A549 (cell line): ENCODE results near the gene B4GALT2. TPM values are rescaled to one million over a fixed set of nuclear protein-coding genes. Genes with fewer than 3 reads are reported as not detected.
A peak's percentile ranks its signal among the peaks of the same experiment; 100 is the strongest.

ENCODE experiments used
- ATOH8 ChIP-seq: fragments of 250-450 bp; sonication (Bioruptor Pico); IDR thresholded peaks from 2 replicates; pipeline ENCODE4 v1.5.0; 2020; ENCODE audit warnings: low read depth, mild to moderate bottlenecking, moderate library complexity
- BCL3 ChIP-seq: fragments of >200 bp; sonication (Bioruptor Twin); formaldehyde crosslinking; IDR thresholded peaks from 3 replicates; pipeline ENCODE4 v1.6.1; 2016
- BHLHE40 ChIP-seq: IDR thresholded peaks from 2 replicates; pipeline ENCODE4 v1.6.1; 2012; ENCODE audit warnings: low read depth, low read length, inconsistent platforms
- CBX8 ChIP-seq: fragments of 200-600 bp; sonication (generic); IDR thresholded peaks from 2 replicates; pipeline ENCODE4 v1.6.1; 2016
- CHD2 ChIP-seq: fragments of 150-350 bp; IDR thresholded peaks from 2 replicates; pipeline ENCODE4 v1.6.1; 2014; ENCODE audit warnings: low read length; ENCODE audit not compliant: partially characterized antibody
- E2F6 ChIP-seq: IDR thresholded peaks from 2 replicates; pipeline ENCODE4 v1.6.1; 2012; ENCODE audit warnings: low read depth, borderline replicate concordance
- EHF ChIP-seq: fragments of 250-450 bp; sonication (Bioruptor Pico); IDR thresholded peaks from 2 replicates; pipeline ENCODE4 v1.5.0; 2020; ENCODE audit warnings: mild to moderate bottlenecking
- EP300 ChIP-seq, 2 experiments: fragments of >200 bp; sonication (Bioruptor Twin); formaldehyde crosslinking; IDR thresholded peaks; 2 replicates in 1 of 2; 3 replicates in 1 of 2; pipeline ENCODE4 v1.6.1; 2016 to 2017
- ESRRA ChIP-seq: fragments of 150-350 bp; IDR thresholded peaks from 2 replicates; pipeline ENCODE4 v1.6.1; 2014; ENCODE audit warnings: mild to moderate bottlenecking, low read length, borderline replicate concordance
- FOSL2 ChIP-seq, 2 experiments: fragments of 450-650 bp in 1 of 2; fragments of >200 bp in 1 of 2; sonication (Bioruptor Twin) in 1 of 2; formaldehyde crosslinking; IDR thresholded peaks; 2 replicates each; pipeline versions ENCODE4 v1.5.0 to v1.6.1; 2016 to 2020; ENCODE audit warnings: mild to moderate bottlenecking in 1 of 2, moderate library complexity in 1 of 2
- GATA3 ChIP-seq: IDR thresholded peaks from 2 replicates; pipeline ENCODE4 v1.6.1; 2012; ENCODE audit warnings: borderline replicate concordance
- HES2 ChIP-seq: fragments of >200 bp; sonication (Bioruptor Twin); formaldehyde crosslinking; IDR thresholded peaks from 2 replicates; pipeline ENCODE4 v1.6.1; 2016
- HEYL ChIP-seq: fragments of 250-450 bp; sonication (Bioruptor Pico); IDR thresholded peaks from 2 replicates; pipeline ENCODE4 v1.8.0; 2021; ENCODE audit warnings: mild to moderate bottlenecking, moderate library complexity
- HOXB13 ChIP-seq: fragments of 250-450 bp; sonication (Bioruptor Pico); IDR thresholded peaks from 2 replicates; pipeline ENCODE4 v1.5.0; 2020; ENCODE audit warnings: low read depth, mild to moderate bottlenecking, moderate library complexity
- HOXB5 ChIP-seq: fragments of 250-450 bp; sonication (Bioruptor Pico); IDR thresholded peaks from 2 replicates; pipeline ENCODE4 v1.5.0; 2020; ENCODE audit warnings: mild to moderate bottlenecking, moderate library complexity
- JUN ChIP-seq, 2 experiments: fragments of >200 bp; sonication (Bioruptor Twin); formaldehyde crosslinking; IDR thresholded peaks; 2 replicates in 1 of 2; 3 replicates in 1 of 2; pipeline ENCODE4 v1.6.1; 2016 to 2017
- JUNB ChIP-seq: fragments of >200 bp; sonication (Bioruptor Twin); formaldehyde crosslinking; IDR thresholded peaks from 2 replicates; pipeline ENCODE4 v1.6.1; 2016
- MAFK ChIP-seq: fragments of 450-650 bp; IDR thresholded peaks from 2 replicates; pipeline ENCODE4 v1.6.1; 2014; ENCODE audit not compliant: partially characterized antibody
- MAZ ChIP-seq: fragments of 150-350 bp; IDR thresholded peaks from 2 replicates; pipeline ENCODE4 v1.6.1; 2014; ENCODE audit warnings: antibody characterized with exemption, low read depth, low read length, borderline replicate concordance
- MYC ChIP-seq: IDR thresholded peaks from 2 replicates; pipeline ENCODE4 v1.6.1; 2012; ENCODE audit warnings: mild to moderate bottlenecking, inconsistent platforms, low read length, improper control_type of control experiment, borderline replicate concordance
- NFE2L2 ChIP-seq: fragments of 150-350 bp; conservative IDR thresholded peaks from 2 replicates; pipeline ENCODE4 v1.6.1; 2014; ENCODE audit warnings: low read length
- NR3C1 ChIP-seq: fragments of >200 bp; sonication (Bioruptor Twin); formaldehyde crosslinking; IDR thresholded peaks from 3 replicates; pipeline ENCODE4 v1.6.1; 2017
- PBX3 ChIP-seq: IDR thresholded peaks from 2 replicates; pipeline ENCODE4 v1.6.1; 2012
- PHF8 ChIP-seq: fragments of 200-600 bp; sonication (generic); IDR thresholded peaks from 2 replicates; pipeline ENCODE4 v1.6.1; 2016; ENCODE audit warnings: low read depth, mild to moderate bottlenecking, antibody characterized with exemption, moderate library complexity, borderline replicate concordance
- POLR2A ChIP-seq: IDR thresholded peaks from 2 replicates; pipeline ENCODE4 v1.6.1; 2012; ENCODE audit warnings: mild to moderate bottlenecking, low read length
- RAD21 ChIP-seq, 2 experiments: fragments of >200 bp in 1 of 2; sonication (Bioruptor Twin) in 1 of 2; formaldehyde crosslinking in 1 of 2; IDR thresholded peaks in 1 of 2; conservative IDR thresholded peaks in 1 of 2; 2 replicates in 1 of 2; 3 replicates in 1 of 2; pipeline ENCODE4 v1.6.1; 2012 to 2018; ENCODE audit warnings: inconsistent platforms in 1 of 2
- RNF2 ChIP-seq: fragments of 200-600 bp; sonication (generic); IDR thresholded peaks from 2 replicates; pipeline ENCODE4 v1.6.1; 2016; ENCODE audit warnings: low read depth, mild to moderate bottlenecking, antibody characterized with exemption, moderate library complexity, borderline replicate concordance
- SMC3 ChIP-seq: fragments of >200 bp; sonication (Bioruptor Twin); formaldehyde crosslinking; IDR thresholded peaks from 3 replicates; pipeline ENCODE4 v1.6.1; 2018; ENCODE audit warnings: inconsistent platforms
- SREBF2 ChIP-seq: fragments of 450-650 bp; IDR thresholded peaks from 2 replicates; pipeline ENCODE4 v1.6.1; 2014; ENCODE audit warnings: mild to moderate bottlenecking, moderate library complexity
- TFCP2L1 ChIP-seq: fragments of 250-450 bp; sonication (Bioruptor Pico); IDR thresholded peaks from 2 replicates; pipeline ENCODE4 v1.5.0; 2021; ENCODE audit warnings: mild to moderate bottlenecking
- TP53 ChIP-seq: fragments of 250-450 bp; sonication (Bioruptor Pico); IDR thresholded peaks from 2 replicates; pipeline ENCODE4 v1.5.0; 2021; ENCODE audit warnings: mild to moderate bottlenecking, moderate library complexity
- USF2 ChIP-seq: fragments of 450-650 bp; IDR thresholded peaks from 2 replicates; pipeline ENCODE4 v1.6.1; 2014; ENCODE audit warnings: antibody characterized with exemption
- ZNF302 ChIP-seq: fragments of 250-450 bp; sonication (Bioruptor Pico); IDR thresholded peaks from 2 replicates; pipeline ENCODE4 v1.9.0; 2021; ENCODE audit warnings: inconsistent platforms, mild to moderate bottlenecking, moderate library complexity
- ZSCAN20 ChIP-seq: fragments of 250-450 bp; sonication (Bioruptor Pico); IDR thresholded peaks from 2 replicates; pipeline ENCODE4 v1.8.0; 2022; ENCODE audit warnings: mild to moderate bottlenecking, moderate library complexity
- polyA plus RNA-seq, 4 experiments: library from polyadenylated mRNA; depleted of rRNA in 3 of 4; stranded (reverse); fragments of >200 nt; fragmentation: RNase III in 1 of 4; extraction: RNeasy Plus Mini Kit Qiagen cat#74134 plus additional on column Dnase treatment in 1 of 4; gene quantifications; 2 replicates in 3 of 4; 3 replicates in 1 of 4; pipeline ENCODE4 v1.2.3, GENCODE V29; 2011 to 2017

The B4GALT2 gene
- polyA plus RNA-seq, 2 of the 4 experiments (the other 2 are of a cell fraction) = 19.0 to 35.8 TPM

- peak; percentile 99 for TF ChIP-seq USF2
- TF ChIP-seq CHD2 = no peak
- TF ChIP-seq PHF8 = peak; percentile 60; the same call in 1 of the 2 replicates
- TF ChIP-seq BCL3 = no peak
- TF ChIP-seq HES2 = no peak
- no peak for TF ChIP-seq ZNF302 (CRISPR knock-in tag)
- TF ChIP-seq MAFK = no peak
- TF ChIP-seq JUN (IDR thresholded peaks at IDR 0.05) = peak; percentile 44 to 80; a peak in 4 of 5 replicates
- no peak for TF ChIP-seq MAZ
- TF ChIP-seq NR3C1 = no peak
- no peak for TF ChIP-seq RAD21 (conservative IDR thresholded peaks at IDR 0.05 in 1 of 2, IDR thresholded peaks at IDR 0.05 in 1 of 2)
- no peak for TF ChIP-seq GATA3
- no peak for TF ChIP-seq ZSCAN20 (CRISPR knock-in tag)
- no peak for TF ChIP-seq TP53 (CRISPR knock-in tag)
- TF ChIP-seq SREBF2 = no peak
- TF ChIP-seq EP300 (IDR thresholded peaks at IDR 0.05) = no peak
- no peak for TF ChIP-seq HOXB13 (CRISPR knock-in tag)
- no peak for TF ChIP-seq MYC
- no peak for TF ChIP-seq FOSL2 (IDR thresholded peaks at IDR 0.05)
- TF ChIP-seq FOSL2 (CRISPR knock-in tag; IDR thresholded peaks at IDR 0.05) = no peak
- TF ChIP-seq CBX8 = no peak
- no peak for TF ChIP-seq HEYL (CRISPR knock-in tag)
- no peak for TF ChIP-seq EHF
- no peak for TF ChIP-seq RNF2
- no peak for TF ChIP-seq HOXB5 (CRISPR knock-in tag)
- TF ChIP-seq NFE2L2 = no peak
- TF ChIP-seq TFCP2L1 (CRISPR knock-in tag) = no peak
- TF ChIP-seq JUNB = no peak
- no peak for TF ChIP-seq BHLHE40
- no peak for TF ChIP-seq ESRRA
- no peak for TF ChIP-seq ATOH8 (CRISPR knock-in tag)
- 0 out of 2 replicates have a peak, but pooled peaks have one; percentile 41 for TF ChIP-seq E2F6
- peak; percentile 56 for TF ChIP-seq POLR2A
- no peak for TF ChIP-seq SMC3
- TF ChIP-seq PBX3 = no peak; the same call in 1 of the 2 replicates
Measured at GRCh38 chr1:43974443-43975248, 4.4 kb upstream of the B4GALT2 start, which contains the start of gene ATP6V0B (continued).
